GM21526 (cell line): ENCODE measurements around the gene GSDMA.

Experiments
- ATAC-seq: cut with Tn5 transposase; IDR thresholded peaks from one replicate; pipeline ENCODE4 v1.9.1; 2021; ENCODE audit warnings: moderate library complexity; ENCODE audit not compliant: unreplicated experiment, low FRiP score

GSDMA gene

GRCh38 chr17:39962642-39963220, at the start of gene GSDMA:
Gene GSDMA, plus strand, starts transcription at chr17:39963004. Its CDS starts 2,684 bp downstream, at chr17:39965688.
- ATAC-seq = no peak

GRCh38 chr17:39913989-39914388, 48.8 kb upstream of the GSDMA start:
- ATAC-seq = no peak

GRCh38 chr17:39915559-39915958, 47.2 kb upstream of the GSDMA start:
- no peak for ATAC-seq

- ATAC-seq = no peak
Observed at GRCh38 chr17:39916918-39917317, 45.9 kb upstream of the GSDMA start.

GRCh38 chr17:39919087-39919683, 43.6 kb upstream of the GSDMA start:
- no peak for ATAC-seq

- ATAC-seq = no peak
Observed at GRCh38 chr17:39920218-39921210, 42.3 kb upstream of the GSDMA start.

- ATAC-seq = no peak
Observed at GRCh38 chr17:39921323-39921722, 41.5 kb upstream of the GSDMA start.

GRCh38 chr17:39922006-39922405, 40.8 kb upstream of the GSDMA start:
- no peak for ATAC-seq

GRCh38 chr17:39923230-39923629, 39.6 kb upstream of the GSDMA start:
- no peak for ATAC-seq

- no peak for ATAC-seq
Observed at GRCh38 chr17:39923836-39924690, 38.7 kb upstream of the GSDMA start.

GRCh38 chr17:39924691-39925055, 38.1 kb upstream of the GSDMA start:
- ATAC-seq = no peak

GRCh38 chr17:39925282-39926134, 37.3 kb upstream of the GSDMA start:
- ATAC-seq = no peak

- ATAC-seq = no peak
Observed at GRCh38 chr17:39926135-39926587, 36.6 kb upstream of the GSDMA start.

- ATAC-seq = peak; percentile 22
Observed at GRCh38 chr17:39926588-39927100, 36.2 kb upstream of the GSDMA start.

GRCh38 chr17:39927101-39927928, 35.5 kb upstream of the GSDMA start, which contains the start of the genes LRRC3C and ORMDL3:
Gene LRRC3C, plus strand, starts transcription at chr17:39927732. Its CDS starts 13,792 bp downstream, at chr17:39941524.
Gene ORMDL3, minus strand, starts transcription at chr17:39927601. Its CDS starts 3,398 bp downstream, at chr17:39924203.
- ATAC-seq = peak; percentile 72

- ATAC-seq = peak; percentile 15
Observed at GRCh38 chr17:39927929-39928857, 34.6 kb upstream of the GSDMA start.
